HG02571 (cell line): ENCODE data around the gene LY6G5B.
"Not testable (repeated sequence)": the region's sequence is repeated elsewhere in the genome, so short reads cannot be mapped to it uniquely, and the experiment has no call there.

Source experiments
- ATAC-seq: cut with Tn5 transposase; IDR thresholded peaks from one replicate; pipeline ENCODE4 v1.9.1; 2021; ENCODE audit warnings: mild to moderate bottlenecking, moderate library complexity; ENCODE audit not compliant: unreplicated experiment

The LY6G5B gene

DNA sequence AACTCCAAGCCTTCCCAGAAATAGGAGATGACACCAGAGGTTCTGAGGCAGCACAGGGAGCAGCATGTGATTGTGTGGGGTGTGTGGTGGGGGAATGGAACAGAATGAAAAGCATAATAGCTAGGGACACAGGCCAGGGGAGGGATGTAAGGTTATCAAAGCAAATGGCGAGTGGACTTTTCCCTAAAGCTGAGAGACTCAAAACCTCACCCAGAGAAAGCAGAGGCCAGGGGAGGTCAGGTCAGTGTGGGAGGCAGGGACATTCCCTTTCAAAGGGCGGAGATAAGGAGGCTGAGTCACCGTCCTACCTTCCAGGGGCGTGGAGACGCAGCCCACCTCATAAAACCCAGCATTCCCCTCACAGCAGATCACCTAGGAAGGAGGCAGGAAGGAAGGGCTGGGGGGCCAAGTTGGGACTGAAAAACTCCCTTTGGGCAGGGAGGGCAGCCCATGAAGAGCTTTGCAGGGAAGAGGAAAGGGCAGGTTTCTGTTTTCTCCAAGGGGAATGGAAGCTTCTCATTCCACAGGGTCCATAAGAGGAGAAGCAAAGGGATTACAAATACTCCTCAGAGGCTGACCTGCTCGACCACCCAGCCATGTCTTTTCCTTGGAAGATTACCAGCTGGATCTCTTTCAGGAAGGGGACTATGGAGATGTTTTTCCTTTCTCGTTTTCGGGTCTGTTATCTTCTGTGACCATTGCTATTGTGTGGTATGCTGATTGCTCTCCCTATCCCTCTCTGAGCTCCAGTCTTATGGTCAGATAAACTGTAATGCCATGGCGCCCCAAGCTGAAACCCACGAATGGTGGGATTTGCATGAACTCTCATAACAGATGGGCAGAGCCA is 20.7 kb downstream of the LY6G5B start:
- no peak for ATAC-seq

DNA sequence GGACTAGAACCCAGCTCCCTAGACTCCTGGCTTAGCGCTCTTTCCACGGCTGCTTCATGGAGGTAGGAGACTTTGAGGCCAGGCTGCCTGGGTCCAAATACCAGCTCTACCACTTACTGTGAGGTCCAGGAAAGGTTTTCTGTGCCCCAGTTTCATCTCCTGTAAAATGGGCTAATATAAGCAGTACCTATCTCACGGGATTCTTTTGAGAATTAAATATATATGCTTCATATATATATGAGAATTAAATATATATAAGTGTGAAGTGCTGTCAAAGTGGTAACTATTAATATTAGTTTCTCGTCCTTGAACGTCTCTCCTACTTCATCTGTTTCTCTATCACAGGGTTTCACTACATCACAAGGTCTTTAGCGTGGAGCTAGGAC is 21.3 kb downstream of the LY6G5B start:
- ATAC-seq, result no peak

DNA sequence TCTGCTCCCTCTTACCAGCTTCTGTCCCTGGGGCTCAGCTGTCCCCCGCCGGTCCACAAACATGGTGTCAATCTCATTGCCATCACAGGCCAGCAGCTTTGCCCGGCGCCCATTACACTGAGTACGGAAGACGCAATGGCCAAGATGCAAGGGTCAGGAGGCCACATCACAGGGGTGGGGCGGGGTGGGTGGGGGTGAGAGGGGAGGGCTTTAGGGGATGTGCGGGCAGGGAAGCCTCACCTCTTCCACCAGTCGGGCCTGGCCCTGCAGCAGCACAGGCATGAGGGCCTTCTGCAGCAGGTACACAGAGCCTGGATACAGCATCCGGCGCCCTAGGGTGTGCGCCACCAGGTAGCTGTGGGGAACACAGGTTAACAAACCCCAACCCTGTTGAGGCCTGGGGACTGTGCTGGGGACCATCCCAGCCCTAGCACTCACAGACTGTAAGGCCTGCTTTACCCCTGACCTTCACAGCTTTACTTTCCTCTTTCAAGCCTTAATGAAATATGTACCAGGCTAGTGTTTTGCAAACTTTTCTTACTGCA is 21.9 kb downstream of the LY6G5B start:
- no peak for ATAC-seq

DNA sequence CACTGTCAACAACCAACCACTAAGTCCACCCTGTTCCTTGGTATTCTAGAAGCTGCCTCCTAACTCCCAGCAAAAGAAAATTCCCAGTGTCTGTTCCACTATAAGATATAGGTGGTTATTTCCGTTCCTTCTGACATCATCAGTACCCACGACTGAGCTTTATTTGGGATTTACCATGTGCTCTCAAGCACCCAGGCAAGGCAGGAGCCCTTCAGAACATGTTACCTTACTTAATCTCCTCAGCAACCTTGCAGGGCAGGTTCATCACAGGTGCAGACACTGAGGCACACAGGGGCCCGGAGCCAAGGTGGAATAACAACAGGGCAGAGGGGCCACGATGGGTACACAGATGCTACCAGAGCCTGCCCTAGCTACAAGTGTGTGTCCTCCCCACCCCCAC is 22.6 kb downstream of the LY6G5B start:
- no peak for ATAC-seq

DNA sequence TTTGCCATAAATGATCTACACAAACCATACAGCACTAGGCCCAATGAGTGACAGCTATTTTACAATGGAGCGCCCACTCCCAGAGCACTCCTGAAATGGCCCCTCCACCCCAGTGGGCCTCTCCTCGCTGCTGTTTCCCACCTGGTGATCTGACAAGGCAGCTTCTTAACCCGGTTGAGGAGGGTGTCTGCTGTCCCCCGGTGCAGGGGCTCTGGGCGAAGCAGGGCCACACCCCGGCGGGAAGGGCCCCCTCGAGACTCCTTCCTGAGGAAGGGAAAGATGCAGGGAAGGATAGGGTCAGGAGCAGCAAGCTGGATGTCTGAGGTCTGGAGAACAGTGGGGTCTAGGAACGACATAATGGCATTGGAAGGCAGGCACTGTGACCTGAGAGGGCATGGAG is 23.1 kb downstream of the LY6G5B start:
- ATAC-seq, result no peak

- ATAC-seq, result no peak
Measured at GRCh38 chr6:31693535-31693934, 23.8 kb downstream of the LY6G5B start.

DNA sequence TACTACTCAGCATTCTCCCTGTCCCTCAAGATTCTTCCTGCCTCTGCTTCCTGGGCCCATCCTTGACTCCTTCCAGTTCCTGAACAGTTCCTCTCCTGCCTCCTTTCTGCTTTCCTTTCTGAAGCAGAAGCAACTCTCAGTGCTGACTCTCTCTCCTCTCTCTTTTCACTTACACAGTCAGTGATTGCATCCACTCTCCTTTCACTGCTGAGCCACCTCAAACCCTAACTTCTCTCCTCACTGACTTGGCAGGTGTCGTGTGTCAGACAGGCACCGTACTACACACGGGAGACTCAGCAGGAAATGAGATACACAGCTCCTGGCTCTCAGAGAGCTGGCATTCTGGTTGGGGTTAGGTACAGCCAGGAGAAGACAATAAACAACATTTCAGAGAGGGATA is 27.8 kb downstream of the LY6G5B start:
- ATAC-seq, result no peak

DNA sequence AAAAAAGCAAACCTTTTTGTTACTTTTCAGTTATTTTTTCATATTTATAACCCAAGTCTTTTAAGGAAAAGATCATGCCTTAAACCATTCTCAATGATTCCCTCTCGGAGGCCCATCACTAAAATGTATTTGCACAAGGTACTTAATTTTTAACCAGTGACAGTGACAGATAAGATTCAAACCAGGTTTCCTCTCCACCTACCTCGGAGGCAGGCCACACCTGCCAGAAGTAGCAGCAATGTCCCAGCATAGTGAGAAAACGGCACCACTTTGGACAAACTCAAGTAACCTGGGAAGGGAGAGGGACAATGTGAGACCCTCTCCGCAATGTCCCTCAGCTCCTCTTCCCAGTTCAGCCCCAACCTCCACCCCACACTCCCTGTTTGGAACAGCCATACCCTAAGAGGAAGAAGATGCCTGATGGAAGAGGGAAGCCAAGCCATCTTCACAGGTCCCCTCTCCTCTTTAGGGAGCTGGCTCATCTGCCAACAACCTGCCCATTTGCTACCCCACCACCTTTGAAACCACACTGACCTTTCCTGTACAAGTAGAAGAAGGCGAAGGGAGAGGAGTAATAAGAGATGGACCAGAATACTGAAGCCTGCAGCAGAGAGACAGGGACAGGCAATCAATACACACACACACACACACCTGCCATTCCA is 31.1 kb downstream of the LY6G5B start:
- no peak for ATAC-seq

DNA sequence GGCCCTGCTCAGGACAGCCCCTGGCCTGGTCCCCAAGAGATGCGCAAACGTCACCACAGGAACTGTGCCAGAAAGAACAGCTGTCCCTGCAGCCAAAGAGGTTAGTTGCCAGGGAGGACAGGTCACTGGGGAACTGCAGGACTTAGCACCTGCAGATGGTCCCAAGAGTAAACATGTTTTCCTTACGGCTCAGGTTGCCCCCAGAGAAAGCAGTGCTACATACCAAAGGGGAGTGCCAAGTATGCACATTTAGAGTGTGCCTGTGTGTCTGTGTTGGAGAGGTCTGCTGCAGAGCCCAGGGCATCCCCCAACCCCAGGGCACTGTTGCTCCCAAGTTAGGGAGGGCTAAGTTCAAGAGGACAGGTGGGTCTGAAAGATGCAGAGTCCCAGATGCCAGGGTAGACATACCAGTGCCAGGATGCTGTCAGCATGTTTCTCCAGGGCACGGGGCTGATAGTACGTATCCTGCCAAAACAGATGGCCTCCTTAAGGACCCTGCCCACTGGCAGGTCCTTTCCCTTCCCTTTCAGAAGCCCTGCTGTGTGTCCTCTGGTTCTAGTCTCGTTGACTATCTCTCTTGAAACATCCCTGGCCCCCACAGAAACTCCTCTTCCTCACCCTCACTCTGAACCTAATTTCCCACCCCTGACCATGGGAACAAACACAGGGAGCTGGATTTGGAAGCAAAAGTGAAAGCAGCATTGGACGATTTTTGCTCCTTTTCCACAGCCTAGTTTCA is 32.1 kb downstream of the LY6G5B start:
- no peak for ATAC-seq

GRCh38 chr6:31702405-31702818 is 32.6 kb downstream of the LY6G5B start:
- ATAC-seq, result no peak

DNA sequence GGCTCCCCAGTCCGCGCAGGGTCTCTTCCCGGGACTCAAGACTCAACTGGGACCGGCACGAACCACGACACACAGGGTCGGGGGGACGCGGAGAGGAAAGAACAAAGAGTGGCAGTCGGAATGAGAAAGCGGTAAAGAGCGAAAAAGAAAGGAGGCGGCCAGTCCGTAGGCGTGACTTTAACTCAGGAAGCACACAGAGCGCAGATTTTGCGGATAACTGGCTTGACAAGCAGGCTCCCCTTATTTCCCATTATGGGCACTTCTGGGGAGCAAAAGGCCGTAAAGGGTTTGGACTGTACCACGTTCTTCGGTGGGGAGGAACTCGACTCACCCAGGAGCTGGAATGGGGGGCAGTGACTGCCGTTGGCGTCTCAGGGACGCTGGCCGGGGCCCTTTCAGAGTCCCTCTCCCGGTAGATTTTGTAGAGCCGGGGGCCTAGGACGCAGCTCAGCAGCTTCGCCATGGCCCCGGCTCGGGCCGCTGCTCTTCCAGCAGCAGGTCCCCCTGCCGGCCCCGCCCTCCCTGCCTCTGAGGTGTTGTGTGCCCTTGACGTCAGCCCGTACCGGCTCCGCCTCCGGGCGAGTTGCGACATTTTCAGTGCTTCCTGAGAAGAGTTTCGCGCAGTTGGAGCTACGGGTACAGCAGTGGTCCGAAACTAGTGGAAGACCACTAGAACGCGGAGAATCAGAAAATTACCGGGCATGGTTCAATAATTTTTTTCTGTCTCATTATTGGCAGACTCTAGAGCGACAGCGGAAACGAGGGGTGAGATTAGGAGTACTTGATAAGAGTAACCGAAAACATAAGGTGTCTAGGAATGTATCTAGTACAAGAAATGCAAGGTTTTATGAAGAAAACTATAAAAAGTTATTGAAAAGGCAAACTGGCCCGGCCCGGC is 33.3 kb downstream of the LY6G5B start, which contains the start of gene ABHD16A:
ABHD16A (minus strand) TSS at position 506 of the 898 bp plus-strand sequence; CDS start at position 463, 43 bp downstream.
- ATAC-seq, result peak; percentile 77

GRCh38 chr6:31705931-31706330 is 36.2 kb downstream of the LY6G5B start:
- ATAC-seq, result no peak

DNA sequence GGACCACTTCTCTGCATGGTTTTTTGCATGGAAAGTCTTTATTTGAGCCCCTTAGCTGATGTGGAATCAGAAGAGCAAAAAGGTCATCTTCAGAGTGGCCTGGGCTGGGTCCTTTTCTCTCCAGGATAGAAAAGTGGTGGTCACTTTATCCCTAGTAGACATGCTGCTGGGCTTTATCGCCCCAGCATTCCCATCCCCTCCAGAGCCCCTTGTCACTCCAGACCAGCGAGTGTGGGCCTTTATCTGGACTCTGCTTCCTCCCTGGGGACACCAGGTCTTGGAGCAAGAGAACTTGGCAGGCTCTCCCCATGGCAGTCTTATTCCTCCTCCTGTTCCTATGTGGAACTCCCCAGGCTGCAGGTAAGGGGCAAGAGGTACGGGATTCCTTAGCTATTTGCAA is 36.8 kb downstream of the LY6G5B start, which contains the start of gene LY6G6F:
LY6G6F (plus strand) TSS at position 268 of the 400 bp plus-strand sequence; CDS start at position 309, 41 bp downstream.
- ATAC-seq, result no peak

GRCh38 chr6:31707701-31708100 is 37.9 kb downstream of the LY6G5B start:
- ATAC-seq, result no peak

DNA sequence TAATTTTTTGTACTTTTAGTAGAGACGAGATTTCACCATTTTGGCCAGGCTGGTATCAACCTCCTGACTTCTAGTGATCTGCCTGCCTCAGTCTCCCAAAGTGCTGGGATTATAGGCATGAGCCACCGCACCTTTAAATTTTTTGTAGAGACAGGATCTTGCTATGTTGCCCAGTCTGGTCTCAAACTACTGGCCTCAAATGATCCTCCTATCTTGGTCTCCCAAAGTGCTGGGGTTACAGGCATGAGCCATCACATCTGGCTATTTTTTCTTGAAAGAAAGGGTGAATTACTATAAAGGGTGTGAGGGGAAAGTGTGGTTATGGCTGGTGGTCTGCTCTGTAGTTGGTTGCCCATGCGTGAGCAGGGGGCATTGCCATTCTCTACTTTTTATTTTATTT is 38.4 kb downstream of the LY6G5B start:
- no peak for ATAC-seq

DNA sequence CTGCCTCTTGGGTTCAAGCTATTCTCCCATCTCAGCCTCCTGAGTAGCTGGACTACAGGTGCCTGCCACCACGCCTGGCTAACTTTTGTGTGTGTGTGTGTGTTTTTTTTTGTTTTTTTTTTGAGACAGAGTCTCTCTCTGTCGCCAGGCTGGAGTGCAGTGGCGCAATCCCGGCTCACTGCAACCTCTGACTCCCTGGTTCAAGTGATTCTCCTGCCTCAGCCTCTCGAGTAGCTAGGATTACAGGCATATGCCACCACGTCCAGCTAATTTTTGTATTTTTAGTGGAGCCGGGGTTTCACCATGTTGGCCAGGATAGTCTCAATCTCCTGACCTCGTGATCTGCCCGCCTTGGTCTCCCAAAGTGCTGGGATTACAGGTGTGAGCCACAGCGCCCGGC is 39.4 kb downstream of the LY6G5B start:
- ATAC-seq, result not testable (repeated sequence)

DNA sequence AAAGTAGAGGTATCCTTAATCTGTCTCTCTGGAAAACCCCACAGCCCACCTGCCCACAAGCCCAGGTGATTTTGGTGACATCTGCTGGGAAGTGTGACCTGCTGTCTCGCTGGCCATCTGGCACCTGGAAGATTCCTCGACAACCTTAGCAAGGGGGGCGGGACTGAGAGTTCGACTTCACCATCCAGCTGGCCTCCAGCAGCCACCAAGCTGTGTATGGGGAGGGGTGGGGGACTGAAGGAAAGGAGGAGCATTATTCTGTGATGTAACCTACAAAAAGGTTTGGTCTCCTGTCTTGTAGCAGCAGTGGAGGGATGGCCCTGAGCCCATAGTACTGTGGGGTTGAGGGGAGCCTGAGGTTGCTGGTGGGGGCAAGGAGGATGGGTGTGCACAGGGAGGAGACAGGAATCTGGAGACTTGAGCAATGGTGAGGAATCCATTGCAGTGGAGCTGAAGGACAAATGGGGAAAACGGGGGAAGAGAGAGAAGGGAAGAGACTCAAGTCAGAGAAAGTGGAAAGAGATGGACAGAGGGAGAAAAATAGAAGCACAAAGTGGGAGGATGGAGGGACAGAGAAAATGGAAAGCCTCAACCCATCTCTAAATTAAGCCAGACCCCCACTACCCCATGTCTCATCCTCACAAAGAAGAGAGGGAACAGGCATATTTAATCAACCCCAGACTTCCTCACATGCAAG is 40.9 kb downstream of the LY6G5B start:
- no peak for ATAC-seq

GRCh38 chr6:31711233-31711632 is 41.5 kb downstream of the LY6G5B start:
- ATAC-seq, result no peak

- no peak for ATAC-seq
Measured at GRCh38 chr6:31712296-31712695, 42.5 kb downstream of the LY6G5B start.

DNA sequence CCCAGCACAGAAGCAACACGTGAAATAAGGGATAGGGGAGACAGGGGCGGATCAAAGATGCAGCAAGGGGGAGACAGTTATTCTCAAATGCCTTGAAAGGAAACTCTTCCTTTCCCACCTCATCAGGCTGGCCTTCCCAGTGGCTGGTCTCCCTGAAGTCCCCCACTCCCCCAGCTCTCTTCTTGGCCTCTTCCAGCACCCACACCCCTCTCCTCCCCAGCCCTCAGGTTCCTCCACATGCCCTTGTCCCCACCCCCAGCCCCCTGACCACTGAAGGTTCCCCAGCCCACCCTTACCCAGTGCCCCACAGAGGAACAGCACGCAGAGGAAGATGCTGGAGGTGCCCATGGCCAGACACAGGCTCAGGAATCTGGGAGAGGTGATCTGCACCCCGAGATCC is 43.7 kb downstream of the LY6G5B start:
- ATAC-seq, result no peak
